Astrocyte of the cerebellum (primary cell): ENCODE data around the gene CD72.

Source experiments
- DNase-seq: peaks from one replicate; pipeline ENCODE4 v3.0.0-alpha.2; 2011; ENCODE audit warnings: low read depth
- H3K4me3 ChIP-seq: 2 replicates; pipeline ENCODE4 v1.5.1; 2011; ENCODE audit warnings: mild to moderate bottlenecking, low read depth, low read length, moderate library complexity
- in situ Hi-C: cut with HindIII; loops from 2 replicates; pipeline ENCODE4 v1.10.0; 2017; ENCODE audit warnings: low sequenced_read_pairs
- TF ChIP-seq, protein P1 (sequence below): IDR thresholded peaks from 2 replicates; pipeline ENCODE4 v1.5.1; 2012; ENCODE audit warnings: low read length, low read depth, moderate library complexity, mild to moderate bottlenecking; ENCODE audit errors: missing control alignments

The CD72 gene

DNA sequence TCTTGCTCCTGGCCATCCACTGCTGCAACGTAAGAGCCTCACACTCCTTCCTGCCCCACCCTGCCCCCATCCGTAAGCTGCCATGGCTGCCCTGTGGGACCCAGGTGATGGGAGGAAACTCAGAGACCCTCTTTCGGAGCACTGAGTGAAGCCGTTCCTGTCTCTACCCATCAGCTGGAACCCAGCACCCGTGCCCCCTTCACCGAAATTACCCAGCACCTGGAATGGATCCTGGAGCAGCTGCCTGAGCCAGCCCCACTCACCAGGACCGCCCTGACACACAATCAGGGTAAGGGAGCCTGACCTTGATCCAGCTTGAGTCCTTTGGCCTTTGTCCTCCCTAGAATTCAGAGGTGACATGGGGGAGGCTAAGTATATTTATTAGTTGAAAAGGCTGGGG lies 10.0 kb downstream of the CD72 start:
- TF ChIP-seq, protein P1, sequence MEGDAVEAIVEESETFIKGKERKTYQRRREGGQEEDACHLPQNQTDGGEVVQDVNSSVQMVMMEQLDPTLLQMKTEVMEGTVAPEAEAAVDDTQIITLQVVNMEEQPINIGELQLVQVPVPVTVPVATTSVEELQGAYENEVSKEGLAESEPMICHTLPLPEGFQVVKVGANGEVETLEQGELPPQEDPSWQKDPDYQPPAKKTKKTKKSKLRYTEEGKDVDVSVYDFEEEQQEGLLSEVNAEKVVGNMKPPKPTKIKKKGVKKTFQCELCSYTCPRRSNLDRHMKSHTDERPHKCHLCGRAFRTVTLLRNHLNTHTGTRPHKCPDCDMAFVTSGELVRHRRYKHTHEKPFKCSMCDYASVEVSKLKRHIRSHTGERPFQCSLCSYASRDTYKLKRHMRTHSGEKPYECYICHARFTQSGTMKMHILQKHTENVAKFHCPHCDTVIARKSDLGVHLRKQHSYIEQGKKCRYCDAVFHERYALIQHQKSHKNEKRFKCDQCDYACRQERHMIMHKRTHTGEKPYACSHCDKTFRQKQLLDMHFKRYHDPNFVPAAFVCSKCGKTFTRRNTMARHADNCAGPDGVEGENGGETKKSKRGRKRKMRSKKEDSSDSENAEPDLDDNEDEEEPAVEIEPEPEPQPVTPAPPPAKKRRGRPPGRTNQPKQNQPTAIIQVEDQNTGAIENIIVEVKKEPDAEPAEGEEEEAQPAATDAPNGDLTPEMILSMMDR: no peak
- in situ Hi-C loops: loop anchor here (10.0 kb wide), 1 partner anchor 67 kb away; the partner anchor contains the start of gene CA9
- DNase-seq: no peak
- H3K4me3 ChIP-seq: no peak overlapping the region

DNA sequence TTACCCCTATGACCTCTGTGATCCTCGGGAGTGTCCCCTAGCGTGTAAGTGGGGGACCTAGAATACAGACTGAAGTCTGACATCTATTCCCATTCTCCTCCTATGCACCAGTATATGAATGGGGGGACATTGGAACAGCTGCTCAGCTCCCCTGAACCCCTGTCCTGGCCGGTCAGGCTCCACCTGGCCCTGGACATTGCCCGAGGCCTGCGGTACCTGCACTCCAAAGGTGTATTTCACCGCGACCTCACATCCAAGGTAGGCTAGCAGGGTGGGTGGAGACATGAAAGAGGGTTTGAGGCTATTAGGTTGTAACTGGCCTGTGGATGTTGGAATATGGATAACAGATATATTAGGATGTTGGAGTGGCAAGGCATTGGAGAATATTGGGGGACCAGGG lies 11.5 kb downstream of the CD72 start:
- TF ChIP-seq, protein P1: no peak
- H3K4me3 ChIP-seq: no peak overlapping the region
- in situ Hi-C loops: loop anchor here (10.0 kb wide), 1 partner anchor 68 kb away; the partner anchor contains the start of gene CA9
- DNase-seq: no peak

DNA sequence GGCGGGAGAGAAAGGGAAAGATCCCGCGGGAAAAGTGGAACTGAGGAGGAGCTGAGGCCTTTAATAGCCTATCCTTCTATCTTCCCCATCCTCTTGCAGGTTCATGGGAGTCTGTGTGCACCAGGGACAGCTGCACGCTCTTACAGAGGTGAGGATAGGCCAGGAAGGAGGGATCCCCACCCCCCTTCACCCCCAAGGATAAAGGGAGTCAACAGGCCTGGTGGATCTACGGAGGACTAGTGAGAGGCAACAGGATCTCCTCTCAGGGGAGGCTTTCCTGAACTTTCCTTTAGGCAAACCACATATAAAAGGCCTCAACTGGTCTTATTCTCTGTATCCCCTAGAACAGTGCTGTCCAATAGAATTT lies 12.1 kb downstream of the CD72 start:
- no peak for DNase-seq
- peak overlapping the region; percentile 64 for H3K4me3 ChIP-seq
- in situ Hi-C loops: loop anchor here (10.0 kb wide), 1 partner anchor 69 kb away; the partner anchor contains the start of gene CA9
- TF ChIP-seq, protein P1: no peak

GRCh38 chr9:35605351-35606137 lies 12.7 kb downstream of the CD72 start:
- in situ Hi-C loops: loop anchor here (10.0 kb wide), 1 partner anchor 69 kb away; the partner anchor contains the start of gene CA9
- DNase-seq: no peak
- H3K4me3 ChIP-seq: peak overlapping the region; percentile 64

GRCh38 chr9:35604578-35605350 lies 13.4 kb downstream of the CD72 start, which contains the start of gene TESK1:
TESK1 (plus strand) TSS chr9:35605262; CDS start chr9:35605620, 358 bp downstream.
- TF ChIP-seq, protein P1: no peak
- in situ Hi-C loops: loop anchor here (10.0 kb wide), 1 partner anchor 70 kb away; the partner anchor contains the start of gene CA9
- H3K4me3 ChIP-seq: peak within 1 kb of the TSS; percentile 64
- DNase-seq: no peak

More at GRCh38 chr9:35605351-35606137, 12.7 kb downstream of the CD72 start:
- TF ChIP-seq, protein P1: no peak

GRCh38 chr9:35603986-35604577 lies 14.1 kb downstream of the CD72 start:
- peak; percentile 99 for DNase-seq
- peak overlapping the region; percentile 64 for H3K4me3 ChIP-seq
- TF ChIP-seq, protein P1: peak; percentile 94

More at GRCh38 chr9:35603986-35604577, 14.1 kb downstream of the CD72 start:
- in situ Hi-C loops: loop anchor here (10.0 kb wide), 1 partner anchor 71 kb away; the partner anchor contains the start of gene CA9
